Measurements from ENCODE around the gene SKP1. TPM values are rescaled to one million over a fixed set of nuclear protein-coding genes. Genes with fewer than 3 reads are reported as not detected.

SKP1 gene
- total RNA-seq, 1 experiment from 2014 or later = 220 TPM

- no peaks in the 10 kb centered on the region for H3K27me3 ChIP-seq (ENCODE audit: low read length)
- no peaks in the 10 kb centered on the region for H3K9me2 ChIP-seq (replicated peaks; ENCODE audit: low read length)
- no peaks in the 10 kb centered on the region for H3K9me3 ChIP-seq (ENCODE audit: low read length)
- intact Hi-C loops (cut with micrococcal nuclease) = no loop called here
- ATAC-seq (peak; percentile 44), DNase-seq (no peak)
- no peak for TF ChIP-seq EZH2phosphoT487 (IDR thresholded peaks at IDR 0.05; ENCODE audit: borderline replicate concordance, low read length)
- no peak for TF ChIP-seq CTCF (conservative IDR thresholded peaks at IDR 0.05; ENCODE audit: low read depth, low read length)
- CTCF ChIA-PET = interaction anchor here (1.9 kb wide), 1 partner anchor 76 kb away, joined by 6 read pairs; no protein-coding TSS in a partner anchor
- H3K9ac ChIP-seq (ENCODE audit: low read length) = peak overlapping the region; percentile 17
- POLR2A ChIA-PET (ENCODE audit: unreplicated experiment) = interaction anchor here (0.7 kb wide), 1 partner anchor 766 kb away, joined by 15 read pairs; no protein-coding TSS in a partner anchor
- H3K4me2 ChIP-seq (ENCODE audit: low read length) = peak overlapping the region; percentile 83
- peak overlapping the region; percentile 67 for H3K4me3 ChIP-seq (ENCODE audit: low read length)
- H3K4me1 ChIP-seq (ENCODE audit: insufficient read depth, low read length) = peaks cover 2% of the 10 kb centered on the region; the same call in 1 of the 2 replicates
- H3K36me3 ChIP-seq (ENCODE audit: low read depth, low read length) = no peaks in the 10 kb centered on the region
- H4K20me1 ChIP-seq (ENCODE audit: low read length) = no peaks in the 10 kb centered on the region
- no peaks in the 10 kb centered on the region for H3K79me2 ChIP-seq (ENCODE audit: low read length)
- no peak overlapping the region for H3K27ac ChIP-seq (ENCODE audit: low read length)
- no peaks in the 10 kb centered on the region for H3F3A ChIP-seq (ENCODE audit: low read length, unreplicated experiment)
- no TSS peak for BruUV-seq (replicated peaks)
- peak overlapping the region; percentile 75 for H2AFZ ChIP-seq (ENCODE audit: low read length)
Observed at GRCh38 chr5:134114886-134115805, 61.6 kb downstream of the SKP1 start.

- DNase-seq (peak; percentile 75), ATAC-seq (peak; percentile 92)
- H3K9me3 ChIP-seq (ENCODE audit: low read length) = no peaks in the 10 kb centered on the region
- peak within 1 kb of the TSS; percentile 17 for H3K9ac ChIP-seq (ENCODE audit: low read length)
- BruUV-seq (replicated peaks) = TSS peak; percentile 68
- no peaks in the 10 kb centered on the region for H3K36me3 ChIP-seq (ENCODE audit: low read depth, low read length)
- peak within 1 kb of the TSS; percentile 75 for H2AFZ ChIP-seq (ENCODE audit: low read length)
- ChIA-PET POLR2A (ENCODE audit: unreplicated experiment) (interaction anchor here (0.6 to 0.7 kb wide), 2 partner anchors 190 to 765 kb away, joined by 10 to 15 read pairs; no protein-coding TSS in a partner anchor), CTCF (interaction anchor here (1.9 kb wide), 1 partner anchor 75 kb away, joined by 6 read pairs; no protein-coding TSS in a partner anchor)
- no peak within 1 kb of the TSS for H3K27ac ChIP-seq (ENCODE audit: low read length)
- H3K4me2 ChIP-seq (ENCODE audit: low read length) = peak within 1 kb of the TSS; percentile 83
- no peaks in the 10 kb centered on the region for H3K9me2 ChIP-seq (replicated peaks; ENCODE audit: low read length)
- H3F3A ChIP-seq (ENCODE audit: low read length, unreplicated experiment) = no peaks in the 10 kb centered on the region
- peak within 1 kb of the TSS; percentile 67 for H3K4me3 ChIP-seq (ENCODE audit: low read length)
- H3K4me1 ChIP-seq (ENCODE audit: insufficient read depth, low read length) = peaks cover 2% of the 10 kb centered on the region; the same call in 1 of the 2 replicates
- H3K27me3 ChIP-seq (ENCODE audit: low read length) = no peaks in the 10 kb centered on the region
- H4K20me1 ChIP-seq (ENCODE audit: low read length) = no peaks in the 10 kb centered on the region
- H3K79me2 ChIP-seq (ENCODE audit: low read length) = no peaks in the 10 kb centered on the region
- intact Hi-C loops (cut with micrococcal nuclease) = no loop called here
- no peak for TF ChIP-seq CTCF (conservative IDR thresholded peaks at IDR 0.05; ENCODE audit: low read depth, low read length)
Observed at GRCh38 chr5:134113902-134114875, 62.6 kb downstream of the SKP1 start, which contains the start of gene TCF7. Gene TCF7, plus strand, starts transcription at chr5:134114681. Its CDS starts 226 bp downstream, at chr5:134114907.

Data from PC-3 (cell line).